SK-N-SH treated with all-trans-retinoic acid at 6 μM for 48 hours (cell line): ENCODE results near the gene BEND6.

ENCODE experiments used
- ARNTL ChIP-seq: fragments of 450-650 bp; formaldehyde crosslinking; IDR thresholded peaks from 2 replicates; pipeline ENCODE4 v1.5.0; 2020; ENCODE audit warnings: low read depth, mild to moderate bottlenecking, moderate library complexity, borderline replicate concordance
- BACH2 ChIP-seq: fragments of 250-450 bp; sonication (Bioruptor Pico); IDR thresholded peaks from 2 replicates; pipeline ENCODE4 v1.9.0; 2021; ENCODE audit warnings: mild to moderate bottlenecking, borderline replicate concordance
- ESRRG ChIP-seq: fragments of 250-450 bp; sonication (Bioruptor Pico); IDR thresholded peaks from 2 replicates; pipeline ENCODE4 v1.6.1; 2021; ENCODE audit warnings: mild to moderate bottlenecking
- GLIS3 ChIP-seq: fragments of 250-450 bp; sonication (Bioruptor Pico); IDR thresholded peaks from 2 replicates; pipeline ENCODE4 v1.5.0; 2020; ENCODE audit warnings: mild to moderate bottlenecking, moderate library complexity
- OSR1 ChIP-seq: fragments of 250-450 bp; sonication (Bioruptor Pico); IDR thresholded peaks from 2 replicates; pipeline ENCODE4 v1.8.0; 2022; ENCODE audit warnings: moderate library complexity, mild to moderate bottlenecking, inconsistent platforms
- ZFP3 ChIP-seq: fragments of 250-450 bp; sonication (Bioruptor Pico); IDR thresholded peaks from 2 replicates; pipeline ENCODE4 v1.5.0; 2020; ENCODE audit warnings: mild to moderate bottlenecking, moderate library complexity
- ZFP30 ChIP-seq: fragments of 450-650 bp; formaldehyde crosslinking; IDR thresholded peaks from 2 replicates; pipeline ENCODE4 v1.5.0; 2022; ENCODE audit warnings: mild to moderate bottlenecking, moderate library complexity
- ZNF70 ChIP-seq: fragments of 450-650 bp; formaldehyde crosslinking; IDR thresholded peaks from 2 replicates; pipeline ENCODE4 v1.5.0; 2020; ENCODE audit warnings: mild to moderate bottlenecking, moderate library complexity
- TF ChIP-seq, protein P1 (sequence below): fragments of 250-450 bp; sonication (Bioruptor Pico); IDR thresholded peaks from 2 replicates; pipeline ENCODE4 v1.5.1; 2020; ENCODE audit warnings: low read depth, mild to moderate bottlenecking, moderate library complexity
- TF ChIP-seq, protein P2 (sequence below): fragments of 250-450 bp; sonication (Bioruptor Pico); IDR thresholded peaks from 2 replicates; pipeline ENCODE4 v1.8.0; 2020; ENCODE audit warnings: mild to moderate bottlenecking, moderate library complexity, borderline replicate concordance
- TF ChIP-seq, protein P3 (sequence below): fragments of 250-450 bp; sonication (Bioruptor Pico); IDR thresholded peaks from 2 replicates; pipeline ENCODE4 v1.8.0; 2021; ENCODE audit warnings: low read depth, mild to moderate bottlenecking, moderate library complexity, borderline replicate concordance

DNA sequence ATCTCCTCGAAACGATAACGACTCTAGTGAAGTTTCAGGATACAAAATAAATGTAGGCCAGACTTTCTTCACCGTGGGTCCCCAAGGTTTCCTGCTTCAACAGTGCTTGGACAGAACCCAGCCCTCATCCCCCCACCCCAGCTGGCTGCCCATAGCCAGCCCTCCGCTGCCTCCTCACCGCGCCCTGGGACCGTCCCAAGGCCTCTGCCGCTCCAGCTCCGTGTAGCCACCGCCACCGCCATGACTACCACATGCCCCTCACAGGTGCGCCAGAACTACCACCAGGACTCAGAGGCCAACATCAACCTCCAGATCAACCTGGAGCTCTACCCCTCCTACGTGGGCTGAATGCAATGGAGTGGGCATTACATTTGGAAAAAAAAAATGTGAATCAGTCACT lies 49.4 kb downstream of the BEND6 start:
- TF ChIP-seq ZFP3 (CRISPR knock-in tag) (no peak), OSR1 (CRISPR knock-in tag) (no peak), ARNTL (CRISPR knock-in tag) (no peak), ZNF70 (no peak), BACH2 (CRISPR knock-in tag) (no peak), ESRRG (CRISPR knock-in tag) (no peak), GLIS3 (CRISPR knock-in tag) (no peak), ZFP30 (CRISPR knock-in tag) (no peak)
- TF ChIP-seq, protein P1, sequence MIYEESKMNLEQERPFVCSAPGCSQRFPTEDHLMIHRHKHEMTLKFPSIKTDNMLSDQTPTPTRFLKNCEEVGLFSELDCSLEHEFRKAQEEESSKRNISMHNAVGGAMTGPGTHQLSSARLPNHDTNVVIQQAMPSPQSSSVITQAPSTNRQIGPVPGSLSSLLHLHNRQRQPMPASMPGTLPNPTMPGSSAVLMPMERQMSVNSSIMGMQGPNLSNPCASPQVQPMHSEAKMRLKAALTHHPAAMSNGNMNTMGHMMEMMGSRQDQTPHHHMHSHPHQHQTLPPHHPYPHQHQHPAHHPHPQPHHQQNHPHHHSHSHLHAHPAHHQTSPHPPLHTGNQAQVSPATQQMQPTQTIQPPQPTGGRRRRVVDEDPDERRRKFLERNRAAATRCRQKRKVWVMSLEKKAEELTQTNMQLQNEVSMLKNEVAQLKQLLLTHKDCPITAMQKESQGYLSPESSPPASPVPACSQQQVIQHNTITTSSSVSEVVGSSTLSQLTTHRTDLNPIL (CRISPR knock-in tag), result no peak
- TF ChIP-seq, protein P2, sequence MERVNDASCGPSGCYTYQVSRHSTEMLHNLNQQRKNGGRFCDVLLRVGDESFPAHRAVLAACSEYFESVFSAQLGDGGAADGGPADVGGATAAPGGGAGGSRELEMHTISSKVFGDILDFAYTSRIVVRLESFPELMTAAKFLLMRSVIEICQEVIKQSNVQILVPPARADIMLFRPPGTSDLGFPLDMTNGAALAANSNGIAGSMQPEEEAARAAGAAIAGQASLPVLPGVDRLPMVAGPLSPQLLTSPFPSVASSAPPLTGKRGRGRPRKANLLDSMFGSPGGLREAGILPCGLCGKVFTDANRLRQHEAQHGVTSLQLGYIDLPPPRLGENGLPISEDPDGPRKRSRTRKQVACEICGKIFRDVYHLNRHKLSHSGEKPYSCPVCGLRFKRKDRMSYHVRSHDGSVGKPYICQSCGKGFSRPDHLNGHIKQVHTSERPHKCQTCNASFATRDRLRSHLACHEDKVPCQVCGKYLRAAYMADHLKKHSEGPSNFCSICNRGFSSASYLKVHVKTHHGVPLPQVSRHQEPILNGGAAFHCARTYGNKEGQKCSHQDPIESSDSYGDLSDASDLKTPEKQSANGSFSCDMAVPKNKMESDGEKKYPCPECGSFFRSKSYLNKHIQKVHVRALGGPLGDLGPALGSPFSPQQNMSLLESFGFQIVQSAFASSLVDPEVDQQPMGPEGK, result no peak
- TF ChIP-seq, protein P3, sequence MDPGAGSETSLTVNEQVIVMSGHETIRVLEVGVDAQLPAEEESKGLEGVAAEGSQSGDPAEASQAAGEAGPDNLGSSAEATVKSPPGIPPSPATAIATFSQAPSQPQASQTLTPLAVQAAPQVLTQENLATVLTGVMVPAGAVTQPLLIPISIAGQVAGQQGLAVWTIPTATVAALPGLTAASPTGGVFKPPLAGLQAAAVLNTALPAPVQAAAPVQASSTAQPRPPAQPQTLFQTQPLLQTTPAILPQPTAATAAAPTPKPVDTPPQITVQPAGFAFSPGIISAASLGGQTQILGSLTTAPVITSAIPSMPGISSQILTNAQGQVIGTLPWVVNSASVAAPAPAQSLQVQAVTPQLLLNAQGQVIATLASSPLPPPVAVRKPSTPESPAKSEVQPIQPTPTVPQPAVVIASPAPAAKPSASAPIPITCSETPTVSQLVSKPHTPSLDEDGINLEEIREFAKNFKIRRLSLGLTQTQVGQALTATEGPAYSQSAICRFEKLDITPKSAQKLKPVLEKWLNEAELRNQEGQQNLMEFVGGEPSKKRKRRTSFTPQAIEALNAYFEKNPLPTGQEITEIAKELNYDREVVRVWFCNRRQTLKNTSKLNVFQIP (CRISPR knock-in tag), result no peak
